Tibial nerve (tissue), 4 donors: ENCODE data around the gene CD209. TPM values are rescaled to one million over a fixed set of nuclear protein-coding genes. Genes with fewer than 3 reads are reported as not detected.
"Not testable (repeated sequence)": the region's sequence is repeated elsewhere in the genome, so short reads cannot be mapped to it uniquely, and the experiment has no call there.

Source experiments
- DNase-seq, 2 donors: peaks; one replicate each; pipeline ENCODE4 v3.0.0-alpha.2; 2019; ENCODE audit warnings: low spot score in 2 of 2
- H3K27ac ChIP-seq, 4 donors: fragments of 200-600 bp; sonication (generic) in 3 of 4; one replicate each; pipeline ENCODE4 v1.5.1; 2017 to 2019; ENCODE audit warnings: mild to moderate bottlenecking in 1 of 4
- H3K27me3 ChIP-seq, 2 donors: fragments of 200-600 bp; sonication (generic) in 1 of 2; one replicate each; pipeline versions ENCODE4 v1.5.1 to v1.6.0; 2017 to 2019
- H3K36me3 ChIP-seq, 3 donors: fragments of 200-600 bp; sonication (generic); one replicate each; pipeline ENCODE4 v1.5.1; 2018 to 2019
- H3K4me1 ChIP-seq, 4 donors: fragments of 200-600 bp; sonication (generic) in 3 of 4; one replicate each; pipeline ENCODE4 v1.5.1; 2017 to 2019
- H3K4me3 ChIP-seq, 4 donors: fragments of 200-600 bp; sonication (generic) in 3 of 4; one replicate each; pipeline ENCODE4 v1.5.1; 2017 to 2019; ENCODE audit warnings: mild to moderate bottlenecking in 1 of 4, moderate library complexity in 1 of 4
- H3K9me3 ChIP-seq, 4 donors: fragments of 200-600 bp; sonication (generic) in 3 of 4; one replicate each; pipeline ENCODE4 v1.5.1; 2017 to 2019
- EP300 ChIP-seq, 2 donors: sonication (generic); formaldehyde crosslinking; IDR thresholded peaks; one replicate each; pipeline ENCODE4 v1.6.1; 2017; ENCODE audit warnings: antibody characterized with exemption in 2 of 2, mild to moderate bottlenecking in 1 of 2
- POLR2A ChIP-seq, 2 donors: fragments of 450-650 bp; IDR thresholded peaks; one replicate each; pipeline ENCODE4 v1.6.1; 2017; ENCODE audit warnings: antibody characterized with exemption in 2 of 2, mild to moderate bottlenecking in 2 of 2, moderate library complexity in 2 of 2
- WGBS, 2 donors: methylation state at CpG; one replicate each; pipeline ENCODE4 v1.1.5; 2018; 5-methylcytosine and 5-hydroxymethylcytosine counted together
- total RNA-seq, 4 donors: library from RNA; depleted of rRNA; stranded (reverse); fragments of >200 nt; gene quantifications; one replicate each; pipeline ENCODE4 v1.1.0, GENCODE V29; 2016
- TF ChIP-seq, protein P1 (sequence below), 5 experiments: fragments of 200-600 bp in 3 of 5; fragments of 450-650 bp in 2 of 5; sonication (generic) in 3 of 5; IDR thresholded peaks; one replicate each; pipeline ENCODE4 v1.5.1; 2016 to 2019; ENCODE audit warnings: antibody characterized with exemption in 5 of 5, mild to moderate bottlenecking in 3 of 5, moderate library complexity in 2 of 5

Gene CD209
- total RNA-seq, 4 donors from 2014 or later, result 2.6 to 12.6 (median 5.0) TPM

GRCh38 chr19:7767487-7767886 lies 20.2 kb upstream of the CD209 start:
- Histone ChIP-seq H3K27me3 (no peaks in the 10 kb centered on the region), H3K36me3 (no peaks in the 10 kb centered on the region), H3K9me3 (no peaks in the 10 kb centered on the region), H3K27ac (no peak overlapping the region), H3K4me3 (no peak overlapping the region), H3K4me1 (no peaks in the 10 kb centered on the region)
- TF ChIP-seq EP300 (IDR thresholded peaks at IDR 0.05) (no peak), POLR2A (IDR thresholded peaks at IDR 0.05) (no peak)
- TF ChIP-seq, protein P1, sequence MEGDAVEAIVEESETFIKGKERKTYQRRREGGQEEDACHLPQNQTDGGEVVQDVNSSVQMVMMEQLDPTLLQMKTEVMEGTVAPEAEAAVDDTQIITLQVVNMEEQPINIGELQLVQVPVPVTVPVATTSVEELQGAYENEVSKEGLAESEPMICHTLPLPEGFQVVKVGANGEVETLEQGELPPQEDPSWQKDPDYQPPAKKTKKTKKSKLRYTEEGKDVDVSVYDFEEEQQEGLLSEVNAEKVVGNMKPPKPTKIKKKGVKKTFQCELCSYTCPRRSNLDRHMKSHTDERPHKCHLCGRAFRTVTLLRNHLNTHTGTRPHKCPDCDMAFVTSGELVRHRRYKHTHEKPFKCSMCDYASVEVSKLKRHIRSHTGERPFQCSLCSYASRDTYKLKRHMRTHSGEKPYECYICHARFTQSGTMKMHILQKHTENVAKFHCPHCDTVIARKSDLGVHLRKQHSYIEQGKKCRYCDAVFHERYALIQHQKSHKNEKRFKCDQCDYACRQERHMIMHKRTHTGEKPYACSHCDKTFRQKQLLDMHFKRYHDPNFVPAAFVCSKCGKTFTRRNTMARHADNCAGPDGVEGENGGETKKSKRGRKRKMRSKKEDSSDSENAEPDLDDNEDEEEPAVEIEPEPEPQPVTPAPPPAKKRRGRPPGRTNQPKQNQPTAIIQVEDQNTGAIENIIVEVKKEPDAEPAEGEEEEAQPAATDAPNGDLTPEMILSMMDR (IDR thresholded peaks at IDR 0.05), result no peak
- WGBS, 2 donors, result 64 to 66% methylated on average over 4 of the region's 4 CpGs
- DNase-seq, result no peak

DNA sequence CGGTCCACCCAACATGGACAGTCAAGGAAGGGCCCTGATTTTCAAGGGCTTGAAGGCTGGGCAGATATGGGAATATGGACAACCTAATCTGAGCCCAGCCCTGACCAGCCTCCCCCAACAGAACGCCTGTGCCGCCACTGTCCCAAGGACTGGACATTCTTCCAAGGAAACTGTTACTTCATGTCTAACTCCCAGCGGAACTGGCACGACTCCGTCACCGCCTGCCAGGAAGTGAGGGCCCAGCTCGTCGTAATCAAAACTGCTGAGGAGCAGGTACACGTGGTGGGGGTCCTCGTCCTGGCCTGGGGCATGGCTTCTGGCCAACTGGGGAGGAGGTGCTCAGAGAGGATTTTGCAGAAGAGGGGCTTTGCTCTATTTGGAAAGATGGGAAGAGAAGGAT lies 19.2 kb upstream of the CD209 start:
- no peak for TF ChIP-seq POLR2A (IDR thresholded peaks at IDR 0.05)
- no peak overlapping the region for H3K4me3 ChIP-seq
- no peaks in the 10 kb centered on the region for H3K9me3 ChIP-seq
- WGBS, 2 donors, result 72% methylated on average over 10 to 11 of the region's 11 CpGs
- H3K27ac ChIP-seq, result no peak overlapping the region
- no peaks in the 10 kb centered on the region for H3K4me1 ChIP-seq
- H3K36me3 ChIP-seq, result no peaks in the 10 kb centered on the region
- no peak for DNase-seq
- no peaks in the 10 kb centered on the region for H3K27me3 ChIP-seq

DNA sequence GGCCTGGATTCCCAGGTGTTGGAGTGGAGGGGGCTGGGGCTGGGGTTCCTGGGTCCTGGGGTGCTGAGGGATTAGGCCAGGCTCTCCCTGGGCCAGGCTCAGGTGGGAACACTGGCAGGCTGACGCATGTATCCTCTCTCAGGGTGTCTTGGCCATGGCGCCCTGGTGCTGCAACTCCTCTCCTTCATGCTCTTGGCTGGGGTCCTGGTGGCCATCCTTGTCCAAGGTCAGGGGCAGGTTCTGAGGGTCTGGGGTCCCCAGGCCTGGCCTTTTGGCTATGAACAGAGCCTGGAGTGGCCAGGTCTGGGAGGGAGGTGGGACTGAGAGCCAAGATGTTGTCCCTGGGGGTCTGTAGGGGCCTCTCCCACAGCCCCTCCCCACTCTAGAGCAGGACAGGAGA lies 17.7 kb upstream of the CD209 start:
- not testable (repeated sequence) for H3K36me3 ChIP-seq, DNase-seq, H3K27me3 ChIP-seq, H3K4me3 ChIP-seq, H3K27ac ChIP-seq, H3K4me1 ChIP-seq
- H3K9me3 ChIP-seq, result peaks cover 0 to 11% (median 0%) of the 10 kb centered on the region in 4 donors
- 71 to 88% methylated on average over 1 to 2 of the region's 2 CpGs for WGBS, 2 donors

- not testable (repeated sequence) for H3K4me1 ChIP-seq, H3K4me3 ChIP-seq, H3K36me3 ChIP-seq, H3K27ac ChIP-seq, DNase-seq, H3K27me3 ChIP-seq
- 33 to 45% methylated on average over 3 of the region's 3 CpGs for WGBS, 2 donors
- peaks cover 0 to 20% (median 4%) of the 10 kb centered on the region in 4 donors for H3K9me3 ChIP-seq
Observed at GRCh38 chr19:7764157-7764556, 16.8 kb upstream of the CD209 start.

GRCh38 chr19:7763696-7764095 lies 16.4 kb upstream of the CD209 start:
- Histone ChIP-seq H3K27ac (no peak overlapping the region), H3K4me1 (no peaks in the 10 kb centered on the region), H3K36me3 (no peaks in the 10 kb centered on the region), H3K9me3 (peaks cover 0 to 25% (median 6%) of the 10 kb centered on the region in 4 donors), H3K27me3 (no peaks in the 10 kb centered on the region), H3K4me3 (no peak overlapping the region)
- TF ChIP-seq EP300 (IDR thresholded peaks at IDR 0.05) (no peak), POLR2A (IDR thresholded peaks at IDR 0.05) (no peak)
- TF ChIP-seq, protein P1 (IDR thresholded peaks at IDR 0.05), result no peak
- WGBS, 2 donors, result 13 to 63% methylated on average over 1 of the region's 1 CpG
- no peak for DNase-seq

- Histone ChIP-seq H3K4me3 (no peak within 1 kb of the TSS), H3K4me1 (no peaks in the 10 kb centered on the region), H3K9me3 (peaks cover 0 to 33% (median 6%) of the 10 kb centered on the region in 4 donors), H3K36me3 (no peaks in the 10 kb centered on the region), H3K27ac (no peak within 1 kb of the TSS), H3K27me3 (no peaks in the 10 kb centered on the region)
- no peak for DNase-seq
- 68 to 84% methylated on average over 8 of the region's 8 CpGs for WGBS, 2 donors
- TF ChIP-seq, protein P1 (IDR thresholded peaks at IDR 0.05), result no peak
- TF ChIP-seq POLR2A (IDR thresholded peaks at IDR 0.05) (no peak), EP300 (IDR thresholded peaks at IDR 0.05) (no peak)
Observed at GRCh38 chr19:7762719-7763293, 15.5 kb upstream of the CD209 start, which contains the start of gene CLEC4M. Gene CLEC4M, plus strand, starts transcription at chr19:7763243. Its CDS starts 24 bp downstream, at chr19:7763267.

DNA sequence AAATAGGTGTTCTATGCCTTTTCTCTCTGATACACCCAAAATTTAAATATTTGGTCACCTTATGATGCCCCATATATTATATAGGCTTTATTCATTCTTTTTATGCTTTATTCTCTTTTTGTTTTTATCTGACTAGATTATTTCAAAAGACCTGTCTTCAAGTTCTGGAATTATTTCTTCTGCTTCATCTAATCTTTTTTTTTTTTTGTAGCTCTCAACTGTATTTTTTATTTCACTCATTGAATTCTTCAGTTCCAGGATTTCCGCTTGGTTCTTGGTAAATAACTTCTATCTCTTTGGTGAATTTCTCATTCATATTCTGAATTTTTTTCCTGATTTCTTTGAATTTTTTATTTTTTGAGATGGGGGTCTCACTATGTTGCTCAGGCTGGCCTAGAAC lies 11.8 kb upstream of the CD209 start:
- DNase-seq, result no peak
- Histone ChIP-seq H3K4me3 (no peak overlapping the region), H3K27me3 (no peaks in the 10 kb centered on the region), H3K4me1 (no peaks in the 10 kb centered on the region), H3K36me3 (no peaks in the 10 kb centered on the region), H3K9me3 (peaks cover 0 to 57% (median 10%) of the 10 kb centered on the region in 4 donors), H3K27ac (no peak overlapping the region)
- TF ChIP-seq, protein P1 (IDR thresholded peaks at IDR 0.05), result no peak
- no peak for TF ChIP-seq EP300 (IDR thresholded peaks at IDR 0.05)
- TF ChIP-seq POLR2A (IDR thresholded peaks at IDR 0.05), result no peak
- WGBS, 2 donors, result 91 to 97% methylated on average over 1 of the region's 1 CpG
